ENCODE measurements around the gene NECTIN1. TPM values are rescaled to one million over a fixed set of nuclear protein-coding genes. Genes with fewer than 3 reads are reported as not detected.

The NECTIN1 gene
- total and polyA plus RNA-seq, 4 donors: 4.7 to 18.3 (median 7.3) TPM

GRCh38 chr11:119640541-119640940, 88.5 kb downstream of the NECTIN1 start:
- no peak overlapping the region for H3K4me3 ChIP-seq
- peaks cover 0 to 4% (median 0%) of the 10 kb centered on the region in 4 donors for H3K9me3 ChIP-seq (ENCODE audit: control insufficient read depth in 4 of 4, insufficient read depth in 3 of 4, low read length in 3 of 4)
- ATAC-seq (ENCODE audit: insufficient read depth, low FRiP score) (no peak), DNase-seq (no peak)
- no peaks in the 10 kb centered on the region for H3K36me3 ChIP-seq (ENCODE audit: control insufficient read depth in 4 of 4, insufficient read depth in 4 of 4, low read length in 4 of 4)
- no peak overlapping the region for H3K27ac ChIP-seq (ENCODE audit: low read depth in 1 of 2, low read length in 1 of 2)
- H3K27me3 ChIP-seq (ENCODE audit: control insufficient read depth in 3 of 3, insufficient read depth in 3 of 3, low read length in 2 of 3): peaks cover 0 to 2% (median 0%) of the 10 kb centered on the region in 3 donors
- no peak overlapping the region for H3K9ac ChIP-seq (ENCODE audit: insufficient read depth in 1 of 2, low read length in 2 of 2)
- no peak for TF ChIP-seq CTCF (IDR thresholded peaks at IDR 0.05; ENCODE audit: control extremely low read depth, extremely low read depth)
- 46 to 52% methylated on average over 6 of the region's 6 CpGs for WGBS, 2 donors
- peaks cover 0 to 5% (median 0%) of the 10 kb centered on the region in 5 donors for H3K4me1 ChIP-seq (ENCODE audit: control insufficient read depth in 5 of 5, insufficient read depth in 5 of 5, low read length in 5 of 5)

- WGBS, 2 donors: 58 to 71% methylated on average over 11 of the region's 11 CpGs
- no peak overlapping the region for H3K4me3 ChIP-seq
- no peak for TF ChIP-seq CTCF (IDR thresholded peaks at IDR 0.05; ENCODE audit: control extremely low read depth, extremely low read depth)
- ATAC-seq (ENCODE audit: insufficient read depth, low FRiP score) (no peak), DNase-seq (no peak)
- no peak overlapping the region for H3K27ac ChIP-seq (ENCODE audit: low read depth in 1 of 2, low read length in 1 of 2)
- H3K36me3 ChIP-seq (ENCODE audit: control insufficient read depth in 4 of 4, insufficient read depth in 4 of 4, low read length in 4 of 4): no peaks in the 10 kb centered on the region
- H3K9me3 ChIP-seq (ENCODE audit: control insufficient read depth in 4 of 4, insufficient read depth in 3 of 4, low read length in 3 of 4): peaks cover 0 to 4% (median 0%) of the 10 kb centered on the region in 4 donors
- no peak overlapping the region for H3K9ac ChIP-seq (ENCODE audit: insufficient read depth in 1 of 2, low read length in 2 of 2)
- peaks cover 0 to 5% (median 0%) of the 10 kb centered on the region in 5 donors for H3K4me1 ChIP-seq (ENCODE audit: control insufficient read depth in 5 of 5, insufficient read depth in 5 of 5, low read length in 5 of 5)
- peaks cover 0 to 2% (median 0%) of the 10 kb centered on the region in 3 donors for H3K27me3 ChIP-seq (ENCODE audit: control insufficient read depth in 3 of 3, insufficient read depth in 3 of 3, low read length in 2 of 3)
These were observed 89.3 kb downstream of the NECTIN1 start for GRCh38 chr11:119639642-119640205.

GRCh38 chr11:119638851-119639250, 90.1 kb downstream of the NECTIN1 start:
- ATAC-seq (ENCODE audit: insufficient read depth, low FRiP score): no peak
- Histone ChIP-seq H3K4me3 (no peak overlapping the region), H3K36me3 (ENCODE audit: control insufficient read depth in 4 of 4, insufficient read depth in 4 of 4, low read length in 4 of 4) (no peaks in the 10 kb centered on the region), H3K9ac (ENCODE audit: insufficient read depth in 1 of 2, low read length in 2 of 2) (no peak overlapping the region), H3K4me1 (ENCODE audit: control insufficient read depth in 5 of 5, insufficient read depth in 5 of 5, low read length in 5 of 5) (peaks cover 0 to 5% (median 0%) of the 10 kb centered on the region in 5 donors), H3K9me3 (ENCODE audit: control insufficient read depth in 4 of 4, insufficient read depth in 3 of 4, low read length in 3 of 4) (peaks cover 0 to 4% (median 0%) of the 10 kb centered on the region in 4 donors), H3K27ac (ENCODE audit: low read depth in 1 of 2, low read length in 1 of 2) (no peak overlapping the region), H3K27me3 (ENCODE audit: control insufficient read depth in 3 of 3, insufficient read depth in 3 of 3, low read length in 2 of 3) (no peaks in the 10 kb centered on the region)
- no peak for DNase-seq
- WGBS, 2 donors: 80 to 87% methylated on average over 11 of the region's 11 CpGs
- TF ChIP-seq CTCF (IDR thresholded peaks at IDR 0.05; ENCODE audit: control extremely low read depth, extremely low read depth): no peak

GRCh38 chr11:119637481-119637880, 91.5 kb downstream of the NECTIN1 start:
- Histone ChIP-seq H3K4me1 (ENCODE audit: control insufficient read depth in 5 of 5, insufficient read depth in 5 of 5, low read length in 5 of 5) (no peaks in the 10 kb centered on the region), H3K9me3 (ENCODE audit: control insufficient read depth in 4 of 4, insufficient read depth in 3 of 4, low read length in 3 of 4) (peaks cover 0 to 4% (median 0%) of the 10 kb centered on the region in 4 donors), H3K27ac (ENCODE audit: low read depth in 1 of 2, low read length in 1 of 2) (no peak overlapping the region), H3K36me3 (ENCODE audit: control insufficient read depth in 4 of 4, insufficient read depth in 4 of 4, low read length in 4 of 4) (no peaks in the 10 kb centered on the region), H3K9ac (ENCODE audit: insufficient read depth in 1 of 2, low read length in 2 of 2) (no peak overlapping the region), H3K4me3 (no peak overlapping the region), H3K27me3 (ENCODE audit: control insufficient read depth in 3 of 3, insufficient read depth in 3 of 3, low read length in 2 of 3) (no peaks in the 10 kb centered on the region)
- ATAC-seq (ENCODE audit: insufficient read depth, low FRiP score) (no peak), DNase-seq (no peak)
- no peak for TF ChIP-seq CTCF (IDR thresholded peaks at IDR 0.05; ENCODE audit: control extremely low read depth, extremely low read depth)
- WGBS, 2 donors: 79 to 85% methylated on average over 4 of the region's 4 CpGs

All from lung (tissue), 12 donors.